B cell (primary cell): Measurements from ENCODE around the gene DDO. TPM values are rescaled to one million over a fixed set of nuclear protein-coding genes. Genes with fewer than 3 reads are reported as not detected.

ENCODE experiments used
- ATAC-seq: fragments of 200-7000 bp; cut with Tn5 transposase; one replicate; pipeline ENCODE4 v1.10.0; 2021; ENCODE audit warnings: low read depth, mild to moderate bottlenecking, moderate number of reproducible peaks, moderate library complexity
- CTCF ChIA-PET: fragments of 350-600 bp; sonication (Branson Sonifier 250); formaldehyde crosslinking; loops from one replicate; lab custom pipeline; 2021; ENCODE audit warnings: antibody characterized with exemption, inconsistent platforms; lab: Charles Lee
- POLR2A ChIA-PET: fragments of 350-600 bp; sonication (Branson Sonifier 250); formaldehyde crosslinking; loops from one replicate; lab custom pipeline; 2021; ENCODE audit warnings: antibody characterized with exemption; lab: Charles Lee
- DNase-seq: peaks from one replicate; pipeline ENCODE4 v3.0.0; 2013
- H2AFZ ChIP-seq: 2 replicates; pipeline ENCODE4 v1.6.1; 2012; ENCODE audit warnings: mild to moderate bottlenecking, low read depth, low read length; ENCODE audit not compliant: insufficient read depth, poor library complexity, severe bottlenecking
- H3K27ac ChIP-seq, 2 donors: 1 replicate in 1 of 2; 2 replicates in 1 of 2; pipeline ENCODE4 v1.5.1; 2012 to 2013; ENCODE audit warnings: low read length in 2 of 2, mild to moderate bottlenecking in 2 of 2, moderate library complexity in 1 of 2
- H3K27me3 ChIP-seq, 4 experiments: fragments of 200-600 bp in 1 of 4; sonication (generic) in 1 of 4; replicated peaks in 1 of 4; 1 replicate in 2 of 4; 2 replicates in 2 of 4; pipeline versions ENCODE4 v1.6.1 to v1.7.0; 2013 to 2016; ENCODE audit warnings: low read length in 3 of 4, mild to moderate bottlenecking in 2 of 4, mixed read lengths in 1 of 4, moderate library complexity in 1 of 4; ENCODE audit not compliant: insufficient read depth in 4 of 4, control insufficient read depth in 3 of 4; ENCODE audit errors: control extremely low read depth in 1 of 4
- H3K36me3 ChIP-seq, 2 experiments: replicated peaks in 1 of 2; 1 replicate in 1 of 2; 2 replicates in 1 of 2; pipeline versions ENCODE4 v1.6.1 to v1.7.1; 2013; ENCODE audit warnings: low read length in 1 of 2; ENCODE audit not compliant: insufficient read depth in 2 of 2, control insufficient read depth in 1 of 2; ENCODE audit errors: control extremely low read depth in 1 of 2, extremely low read depth in 1 of 2
- H3K4me1 ChIP-seq, 2 donors: fragments of 200-600 bp in 1 of 2; sonication (generic) in 1 of 2; 1 replicate in 1 of 2; 2 replicates in 1 of 2; pipeline versions ENCODE4 v1.5.1 to v1.6.1; 2013 to 2017; ENCODE audit warnings: low read length in 2 of 2; ENCODE audit not compliant: control insufficient read depth in 2 of 2, insufficient read depth in 2 of 2
- H3K4me2 ChIP-seq: replicated peaks from 2 replicates; pipeline ENCODE3; 2012; ENCODE audit warnings: mild to moderate bottlenecking, low read depth, low read length; ENCODE audit not compliant: poor library complexity, severe bottlenecking
- H3K4me3 ChIP-seq, 5 experiments: fragments of 200-600 bp in 1 of 5; sonication (generic) in 1 of 5; 1 replicate in 3 of 5; 2 replicates in 2 of 5; pipeline versions ENCODE4 v1.5.1 to v1.7.0; 2011 to 2016; ENCODE audit warnings: low read length in 4 of 5, mild to moderate bottlenecking in 4 of 5, low read depth in 2 of 5, control low read depth in 1 of 5, moderate library complexity in 1 of 5; ENCODE audit not compliant: insufficient read depth in 1 of 5; ENCODE audit errors: control extremely low read depth in 1 of 5, extremely low read depth in 1 of 5
- H3K79me2 ChIP-seq: fragments of 200-600 bp; sonication (generic); one replicate; pipeline ENCODE4 v1.6.0; 2016; ENCODE audit warnings: low read length; ENCODE audit not compliant: control insufficient read depth, insufficient read depth
- H3K9ac ChIP-seq: fragments of 200-600 bp; sonication (generic); 2 replicates; pipeline ENCODE4 v1.6.1; 2017; ENCODE audit warnings: mild to moderate bottlenecking, low read length, moderate library complexity
- H3K9me3 ChIP-seq, 3 donors: one replicate each; pipeline versions ENCODE4 v1.6.1 to v1.7.1; 2013; ENCODE audit warnings: low read length in 2 of 3; ENCODE audit not compliant: control insufficient read depth in 2 of 3, insufficient read depth in 1 of 3; ENCODE audit errors: control extremely low read depth in 1 of 3
- H4K20me1 ChIP-seq: 2 replicates; pipeline ENCODE4 v1.6.0; 2012; ENCODE audit warnings: mild to moderate bottlenecking, low read length; ENCODE audit not compliant: insufficient read depth, control insufficient read depth, poor library complexity, severe bottlenecking
- H3K27ac Mint-ChIP-seq: one replicate; pipeline ENCODE4 v1.8.0; 2021; ENCODE audit warnings: mixed read lengths
- H3K27me3 Mint-ChIP-seq: one replicate; pipeline ENCODE4 v1.8.0; 2021; ENCODE audit warnings: mixed read lengths
- H3K4me1 Mint-ChIP-seq: one replicate; pipeline ENCODE4 v1.8.0; 2021; ENCODE audit warnings: mixed read lengths
- H3K4me3 Mint-ChIP-seq: one replicate; pipeline ENCODE4 v1.8.0; 2021; ENCODE audit warnings: mixed read lengths
- H3K9me3 Mint-ChIP-seq: one replicate; pipeline ENCODE4 v1.8.0; 2022; ENCODE audit warnings: mixed read lengths; ENCODE audit not compliant: insufficient read depth
- CTCF ChIP-seq: fragments of 200-600 bp; IDR thresholded peaks from one replicate; pipeline ENCODE4 v1.8.0; 2022; ENCODE audit warnings: antibody characterized with exemption, mild to moderate bottlenecking
- EZH2 ChIP-seq: IDR thresholded peaks from 2 replicates; pipeline ENCODE4 v1.6.1; 2012; ENCODE audit warnings: borderline replicate concordance, low read depth, mild to moderate bottlenecking, moderate library complexity, low read length; ENCODE audit not compliant: insufficient read depth, poor library complexity, severe bottlenecking
- WGBS: methylation state at CpG from one replicate; pipeline ENCODE4 v1.1.5; 2013; ENCODE audit warnings: missing lambda C conversion rate; ENCODE audit not compliant: insufficient coverage; 5-methylcytosine and 5-hydroxymethylcytosine counted together
- intact Hi-C: fragments of 100-400 bp; cut with micrococcal nuclease; formaldehyde crosslinking; loops from one replicate; pipeline ENCODE4 v1.10.0; 2022
- polyA plus RNA-seq: library from polyadenylated mRNA; depleted of rRNA; stranded (reverse); fragments of >200 nt; gene quantifications from 2 replicates; pipeline ENCODE4 v1.2.3, GENCODE V29; 2012
- total RNA-seq, 2 donors: library from RNA; stranded (reverse); fragments of 120-200 nt in 1 of 2; gene quantifications; 1 replicate in 1 of 2; 2 replicates in 1 of 2; pipeline versions ENCODE4 v1.2.3 to v1.2.4, GENCODE V29; 2013 to 2022

Gene DDO
- total and polyA plus RNA-seq, 2 donors (not counting 1 experiment from before 2014, with no cell fraction given): not detected

- Histone ChIP-seq H2AFZ (no peak overlapping the region), H3K36me3 (no peaks in the 10 kb centered on the region), H3K4me2 (no peak overlapping the region), H3K9ac (no peak overlapping the region), H4K20me1 (no peaks in the 10 kb centered on the region), H3K4me3 (no peak overlapping the region), H3K27ac (no peak overlapping the region), H3K4me1 (peaks cover 0 to 3% of the 10 kb centered on the region in 2 donors), H3K27me3 (no peaks in the 10 kb centered on the region), H3K79me2 (no peaks in the 10 kb centered on the region), H3K9me3 (peaks cover 0 to 1% (median 0%) of the 10 kb centered on the region in 3 donors)
- Mint-ChIP-seq H3K4me3 (no peak overlapping the region), H3K27me3 (peaks cover 7% of the 10 kb centered on the region), H3K27ac (no peak overlapping the region), H3K4me1 (peaks cover 2% of the 10 kb centered on the region), H3K9me3 (no peaks in the 10 kb centered on the region)
- TF ChIP-seq CTCF: no peak
- CTCF ChIA-PET: no interaction called here
- WGBS: 94% methylated on average over 9 of the region's 9 CpGs
- ATAC-seq (no peak), DNase-seq (no peak)
- intact Hi-C loops: no loop called here
- POLR2A ChIA-PET: no interaction called here
These were observed 36.8 kb downstream of the DDO start for GRCh38 chr6:110378552-110378951.

- Histone ChIP-seq H3K79me2 (no peaks in the 10 kb centered on the region), H4K20me1 (no peaks in the 10 kb centered on the region), H3K4me2 (no peak overlapping the region), H3K27ac (no peak overlapping the region), H2AFZ (no peak overlapping the region), H3K36me3 (no peaks in the 10 kb centered on the region), H3K4me1 (peaks cover 0 to 3% of the 10 kb centered on the region in 2 donors), H3K9ac (no peak overlapping the region), H3K27me3 (peaks cover 0 to 7% (median 3%) of the 10 kb centered on the region in 4 experiments), H3K4me3 (no peak overlapping the region), H3K9me3 (no peaks in the 10 kb centered on the region)
- TF ChIP-seq CTCF (no peak), EZH2 (no peak)
- intact Hi-C loops: no loop called here
- H3K9me3 Mint-ChIP-seq: no peaks in the 10 kb centered on the region
- H3K4me3 Mint-ChIP-seq: no peak overlapping the region
- no peak for ATAC-seq
- CTCF ChIA-PET: no interaction called here
- peaks cover 6% of the 10 kb centered on the region for H3K4me1 Mint-ChIP-seq
- POLR2A ChIA-PET: no interaction called here
- H3K27ac Mint-ChIP-seq: no peak overlapping the region
- DNase-seq: no peak
- peaks cover 34% of the 10 kb centered on the region for H3K27me3 Mint-ChIP-seq
- 86% methylated on average over 4 of the region's 4 CpGs for WGBS
These were observed 46.3 kb downstream of the DDO start for GRCh38 chr6:110369066-110369465.
